GM21447 (cell line): ENCODE results near the gene NDRG2.

Experiments used
- ATAC-seq: cut with Tn5 transposase; IDR thresholded peaks from one replicate; pipeline ENCODE4 v1.9.1; 2021; ENCODE audit not compliant: unreplicated experiment

NDRG2 gene

DNA sequence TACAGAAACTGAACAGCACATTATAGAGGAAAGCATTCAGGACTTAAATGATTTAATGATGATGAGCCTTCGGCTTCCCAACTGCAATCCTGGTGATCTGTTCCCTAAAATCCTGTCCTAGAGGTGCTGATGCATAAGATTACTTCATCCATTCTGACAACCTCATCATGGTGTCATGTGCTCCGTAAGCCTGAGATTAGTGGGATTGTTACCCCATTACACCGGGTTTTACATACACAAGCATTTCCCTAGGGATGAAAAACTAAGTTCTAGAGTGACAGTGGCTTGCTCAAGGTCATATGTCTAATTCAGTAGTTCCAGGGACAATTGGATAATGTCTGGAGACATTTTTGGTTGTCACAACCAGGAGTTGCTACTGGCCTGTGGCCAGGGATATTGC, 12.3 kb upstream of the NDRG2 start:
- no peak for ATAC-seq

DNA sequence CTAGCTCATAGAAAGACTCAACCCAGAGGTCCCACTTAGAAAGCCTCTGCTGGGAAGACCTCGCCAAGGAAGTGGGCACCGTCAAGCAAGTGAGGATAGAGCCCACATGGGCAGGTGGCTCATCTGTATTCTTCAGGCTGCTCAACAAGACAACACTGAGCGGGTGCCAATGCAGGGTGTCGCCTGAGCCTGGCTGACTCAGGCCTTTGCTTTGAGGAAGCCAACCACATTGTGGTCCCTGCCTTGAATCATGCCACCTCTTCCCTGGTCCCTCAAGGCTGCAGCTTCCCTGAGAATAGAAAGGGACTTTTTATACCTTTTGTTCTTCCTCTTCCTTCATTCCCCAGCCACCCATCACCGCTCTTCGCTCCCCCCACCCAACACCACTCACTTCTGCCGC, 11.9 kb upstream of the NDRG2 start:
- ATAC-seq = no peak

GRCh38 chr14:21034707-21035106, 9.8 kb upstream of the NDRG2 start, which contains the start of gene RNASE13:
TSS of gene RNASE13 (minus strand) at chr14:21034807. CDS start at chr14:21034288, 519 bp downstream.
- ATAC-seq = no peak

- ATAC-seq = no peak
Observed at GRCh38 chr14:21033133-21033698, 8.4 kb upstream of the NDRG2 start.

- no peak for ATAC-seq
Observed at GRCh38 chr14:21032326-21033132, 7.7 kb upstream of the NDRG2 start.

- ATAC-seq = no peak
Observed at GRCh38 chr14:21030531-21030930, 5.7 kb upstream of the NDRG2 start.

- no peak for ATAC-seq
Observed at GRCh38 chr14:21029917-21030316, 5.1 kb upstream of the NDRG2 start, which contains the start of gene TPPP2. TSS of gene TPPP2 (plus strand) at chr14:21030217. CDS start at chr14:21030582, 365 bp downstream.

DNA sequence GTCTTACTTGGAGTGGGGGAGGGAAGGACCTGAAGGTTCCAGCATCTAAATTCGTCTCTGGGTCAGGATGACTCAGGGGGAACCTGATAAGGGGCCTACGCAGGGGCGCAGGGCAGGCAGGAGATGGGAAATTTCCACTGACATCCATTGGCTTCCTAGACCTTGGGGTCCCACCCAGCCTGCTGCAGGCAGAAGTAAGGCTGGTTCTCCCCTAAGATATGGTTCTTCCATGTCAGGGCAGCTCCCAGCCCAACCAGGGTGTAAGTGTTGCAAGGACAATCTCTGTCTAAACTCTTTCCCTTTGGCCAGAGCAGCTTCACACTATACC, 2.1 kb upstream of the NDRG2 start:
- no peak for ATAC-seq

DNA sequence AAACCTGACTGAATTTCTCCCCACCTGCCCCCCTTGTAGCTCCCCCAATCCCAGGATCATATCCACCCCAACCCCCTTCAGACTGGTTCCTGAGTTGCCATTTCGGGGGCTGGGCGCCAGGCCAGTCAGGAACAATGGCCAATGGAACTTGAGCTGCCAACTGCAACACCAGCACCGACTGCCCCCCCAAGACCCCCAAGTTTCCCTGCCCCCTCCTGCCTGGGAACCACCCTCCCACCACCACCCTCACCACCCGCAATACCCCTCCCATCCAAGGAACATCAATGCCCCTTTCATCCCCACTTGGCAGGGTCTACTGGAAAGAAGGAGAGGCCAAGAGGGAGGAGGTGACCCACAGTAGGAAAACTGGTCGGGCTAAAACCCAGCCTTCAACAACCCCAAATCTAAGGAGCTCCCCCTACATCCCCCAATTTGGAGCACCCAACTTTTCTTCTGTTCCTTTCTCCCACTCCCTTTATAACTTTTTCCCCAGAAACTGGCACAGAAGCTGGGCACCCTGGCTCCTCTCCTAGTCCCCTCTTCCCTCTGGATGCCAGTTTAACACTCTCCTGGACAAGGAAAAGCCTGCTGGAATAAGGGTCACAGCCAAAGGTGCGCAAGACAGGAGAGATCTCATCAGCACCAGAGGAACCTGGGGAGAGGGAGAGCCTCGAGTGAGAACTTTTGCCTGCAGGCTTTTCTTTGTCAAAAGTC, 1.6 kb upstream of the NDRG2 start:
- ATAC-seq = no peak

DNA sequence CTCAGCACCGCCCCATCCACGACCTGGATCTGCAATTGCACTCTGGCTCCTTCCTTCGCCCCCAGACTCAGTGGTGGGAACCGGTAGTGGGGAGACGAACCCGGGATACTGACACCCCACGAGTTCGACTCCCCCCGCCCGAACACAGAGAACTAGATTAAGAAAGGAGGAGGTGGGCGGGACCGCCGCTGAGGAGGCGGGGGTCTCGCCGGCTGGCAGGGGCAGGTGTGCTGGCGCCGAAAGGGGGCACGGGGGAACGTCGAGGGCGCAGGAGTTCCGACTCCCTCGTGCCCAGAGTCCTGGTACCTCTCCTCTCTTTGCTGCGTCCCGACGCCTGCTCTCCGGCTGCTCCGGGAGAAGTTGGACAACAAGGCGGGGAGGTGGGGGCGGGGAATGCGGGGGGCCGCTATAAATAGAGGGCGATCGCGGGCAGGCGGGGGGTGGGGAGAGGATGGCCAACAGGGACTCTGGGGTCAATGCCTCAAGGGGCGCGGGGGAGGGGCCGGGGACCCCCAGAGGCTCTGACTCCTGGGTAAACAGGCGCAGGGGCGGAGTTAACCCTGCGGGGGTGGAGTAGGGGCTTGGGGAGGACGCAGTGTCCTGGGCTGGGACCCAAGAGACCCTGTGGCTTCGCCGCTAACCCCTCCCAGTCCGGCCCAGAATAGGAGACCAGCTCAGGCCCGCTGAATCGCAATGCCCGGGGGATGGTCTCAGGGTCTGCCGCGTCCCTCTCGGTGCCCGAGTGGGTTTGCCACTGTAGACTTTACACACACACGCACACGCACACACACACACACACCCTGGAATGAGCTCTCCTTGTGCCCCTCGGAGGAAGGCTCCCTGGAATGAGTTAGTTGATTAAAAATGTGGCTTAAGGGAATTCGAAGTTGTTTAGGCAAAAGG, 761 bp upstream of the NDRG2 start:
- no peak for ATAC-seq

- ATAC-seq = no peak
Observed at GRCh38 chr14:21023817-21024584, 860 bp downstream of the NDRG2 start.

GRCh38 chr14:21023174-21023573, 1.7 kb downstream of the NDRG2 start:
- ATAC-seq = no peak

GRCh38 chr14:21022686-21023085, 2.2 kb downstream of the NDRG2 start:
- ATAC-seq = no peak

DNA sequence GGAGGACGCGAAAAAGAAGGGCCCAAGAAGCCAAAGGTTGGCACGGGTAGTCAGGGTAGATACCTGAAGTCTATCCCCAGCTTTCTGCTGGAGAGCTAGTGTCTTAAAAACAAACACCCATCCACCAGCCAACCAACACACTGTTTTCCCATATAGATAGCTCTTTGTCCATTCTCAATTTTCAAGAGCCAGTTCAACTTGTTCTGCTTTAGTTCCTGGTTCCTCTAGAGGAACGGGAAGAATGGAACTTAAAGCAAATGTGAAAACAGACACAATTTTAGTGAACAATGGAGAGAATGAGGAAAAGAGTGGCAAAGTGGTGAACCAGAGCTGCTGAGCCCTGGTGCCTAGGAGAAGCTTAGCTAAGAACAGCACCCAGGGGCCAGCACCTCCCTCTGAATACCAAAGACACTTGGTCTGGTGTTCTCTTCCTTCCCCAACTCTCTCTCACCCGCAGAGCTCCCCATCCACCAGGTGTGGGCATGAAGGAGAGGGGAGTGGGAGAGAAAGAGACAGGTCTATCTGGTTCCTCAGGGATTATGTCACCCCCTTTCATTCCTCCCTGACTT, 3.8 kb downstream of the NDRG2 start:
- ATAC-seq = no peak

DNA sequence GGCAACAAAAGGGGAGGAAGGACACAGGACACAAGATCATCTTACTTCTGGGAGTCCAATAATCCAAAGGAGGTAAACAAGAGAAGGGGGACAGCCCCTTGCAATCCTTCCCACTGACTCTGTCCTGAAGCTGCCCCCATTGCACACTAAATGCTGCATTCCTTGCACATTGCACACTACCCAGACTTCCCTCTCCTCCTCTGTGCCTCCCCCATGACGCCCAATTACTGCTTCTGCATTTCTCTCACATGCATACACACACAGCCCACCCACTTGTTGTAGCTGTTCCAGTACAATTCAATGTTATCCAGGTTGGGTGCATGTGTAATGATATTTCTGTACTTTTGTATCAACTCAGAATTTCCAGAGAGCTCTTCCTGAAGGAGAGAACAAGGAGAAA, 5.5 kb downstream of the NDRG2 start:
- ATAC-seq = no peak

GRCh38 chr14:21018781-21019180, 6.1 kb downstream of the NDRG2 start:
- no peak for ATAC-seq

DNA sequence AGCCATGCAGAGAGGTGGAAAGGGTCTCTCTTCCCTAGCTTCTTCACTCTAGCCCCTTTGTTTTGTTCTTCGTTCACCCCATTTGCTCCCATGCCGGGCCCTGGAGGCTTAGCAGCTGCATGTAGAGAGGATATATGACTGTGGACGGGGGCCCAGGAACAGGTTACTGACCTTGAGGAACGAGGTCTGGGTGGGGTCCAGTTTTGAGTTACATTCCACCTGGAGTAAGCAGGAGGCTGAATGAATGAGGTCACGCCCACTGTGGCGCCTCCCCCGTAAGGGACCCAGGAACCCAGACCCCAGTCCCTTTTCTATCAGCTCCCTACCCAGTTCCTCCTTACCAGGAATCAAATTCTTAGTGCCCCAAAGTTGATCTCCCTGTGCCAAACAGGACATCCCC, 6.6 kb downstream of the NDRG2 start:
- no peak for ATAC-seq

GRCh38 chr14:21017528-21018245, 7.2 kb downstream of the NDRG2 start:
- no peak for ATAC-seq

- no peak for ATAC-seq
Observed at GRCh38 chr14:21016413-21017190, 8.3 kb downstream of the NDRG2 start.
